Measurements from ENCODE around the gene ABT1. TPM values are rescaled to one million over a fixed set of nuclear protein-coding genes. Genes with fewer than 3 reads are reported as not detected.
A peak's percentile ranks its signal among the peaks of the same experiment; 100 is the strongest.

The ABT1 gene
- total RNA-seq, 1 donor from 2014 or later, result 8.3 TPM

GRCh38 chr6:26600759-26601158, 4.0 kb downstream of the ABT1 start:
- H3K4me1 ChIP-seq, result peaks cover 27% of the 10 kb centered on the region
- intact Hi-C loops (cut with micrococcal nuclease), result no loop called here
- peaks cover 23% of the 10 kb centered on the region for H3K36me3 ChIP-seq
- no peak overlapping the region for H3K27ac ChIP-seq (replicated peaks)
- H3K9me3 ChIP-seq (replicated peaks), result no peaks in the 10 kb centered on the region
- no peak overlapping the region for H3K4me3 ChIP-seq
- TF ChIP-seq CTCF (IDR thresholded peaks at IDR 0.05; ENCODE audit: borderline replicate concordance), result no peak
- no peak for DNase-seq
- no peaks in the 10 kb centered on the region for H3K27me3 ChIP-seq (ENCODE audit: low read depth)

GRCh38 chr6:26602262-26602661, 5.5 kb downstream of the ABT1 start:
- DNase-seq, result no peak
- no peak overlapping the region for H3K4me3 ChIP-seq
- no peaks in the 10 kb centered on the region for H3K27me3 ChIP-seq (ENCODE audit: low read depth)
- no peak overlapping the region for H3K27ac ChIP-seq (replicated peaks)
- intact Hi-C loops (cut with micrococcal nuclease), result no loop called here
- H3K36me3 ChIP-seq, result peaks cover 23% of the 10 kb centered on the region
- peaks cover 16% of the 10 kb centered on the region for H3K4me1 ChIP-seq
- TF ChIP-seq CTCF (IDR thresholded peaks at IDR 0.05; ENCODE audit: borderline replicate concordance), result no peak
- no peaks in the 10 kb centered on the region for H3K9me3 ChIP-seq (replicated peaks)

- TF ChIP-seq CTCF (IDR thresholded peaks at IDR 0.05; ENCODE audit: borderline replicate concordance), result no peak
- no peak overlapping the region for H3K27ac ChIP-seq (replicated peaks)
- no peak overlapping the region for H3K4me3 ChIP-seq
- H3K27me3 ChIP-seq (ENCODE audit: low read depth), result no peaks in the 10 kb centered on the region
- H3K4me1 ChIP-seq, result peaks cover 5% of the 10 kb centered on the region
- intact Hi-C loops (cut with micrococcal nuclease), result no loop called here
- H3K9me3 ChIP-seq (replicated peaks), result no peaks in the 10 kb centered on the region
- no peak for DNase-seq
- peaks cover 11% of the 10 kb centered on the region for H3K36me3 ChIP-seq
These were observed 7.3 kb downstream of the ABT1 start for GRCh38 chr6:26604026-26604425.

GRCh38 chr6:26604797-26605196, 8.0 kb downstream of the ABT1 start:
- no peak for DNase-seq
- H3K27me3 ChIP-seq (ENCODE audit: low read depth), result no peaks in the 10 kb centered on the region
- no peak for TF ChIP-seq CTCF (IDR thresholded peaks at IDR 0.05; ENCODE audit: borderline replicate concordance)
- intact Hi-C loops (cut with micrococcal nuclease), result loop anchor here (5.0 kb wide), 1 partner anchor 478 kb away; no protein-coding TSS in a partner anchor
- H3K4me1 ChIP-seq, result peaks cover 5% of the 10 kb centered on the region
- no peak overlapping the region for H3K27ac ChIP-seq (replicated peaks)
- H3K36me3 ChIP-seq, result peaks cover 4% of the 10 kb centered on the region
- H3K9me3 ChIP-seq (replicated peaks), result no peaks in the 10 kb centered on the region
- H3K4me3 ChIP-seq, result no peak overlapping the region

GRCh38 chr6:26607434-26608230, 10.9 kb downstream of the ABT1 start:
- no peak for DNase-seq
- Histone ChIP-seq H3K27me3 (ENCODE audit: low read depth) (peaks cover 16% of the 10 kb centered on the region), H3K4me3 (peak overlapping the region; percentile 27), H3K36me3 (no peaks in the 10 kb centered on the region), H3K27ac (replicated peaks) (no peak overlapping the region), H3K4me1 (peaks cover 5% of the 10 kb centered on the region), H3K9me3 (replicated peaks) (no peaks in the 10 kb centered on the region)
- peak; percentile 72 for TF ChIP-seq CTCF (IDR thresholded peaks at IDR 0.05; ENCODE audit: borderline replicate concordance)
- intact Hi-C loops (cut with micrococcal nuclease), result loop anchor here (5.0 kb wide), 1 partner anchor 475 kb away; no protein-coding TSS in a partner anchor

All from left ventricle myocardium inferior (tissue), 1 donor.